ENCODE measurements around the gene DUSP2.

DNA sequence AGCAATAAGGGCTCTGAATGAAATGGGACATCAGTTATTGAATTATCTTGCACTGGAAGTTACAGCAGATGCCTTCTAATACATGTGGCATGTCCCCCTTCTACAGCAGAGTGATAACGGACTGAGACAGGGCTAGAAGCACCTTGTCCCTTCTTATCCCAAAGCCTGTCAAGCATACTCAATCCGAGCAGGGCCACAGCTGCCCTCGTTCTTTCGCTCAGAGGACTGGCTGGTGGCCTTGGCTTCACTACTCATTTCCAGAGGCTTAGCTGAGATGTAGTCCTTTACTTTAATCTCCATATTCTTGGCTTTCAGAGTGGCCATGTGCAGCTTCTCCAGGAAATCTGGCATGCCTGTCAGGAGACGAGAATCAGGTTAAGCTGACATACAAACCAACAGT, 41.3 kb upstream of the DUSP2 start:
- TF ChIP-seq POLR2A (IDR thresholded peaks at IDR 0.05; ENCODE audit: low read depth, low read length): no peak
- TF ChIP-seq, protein P1, sequence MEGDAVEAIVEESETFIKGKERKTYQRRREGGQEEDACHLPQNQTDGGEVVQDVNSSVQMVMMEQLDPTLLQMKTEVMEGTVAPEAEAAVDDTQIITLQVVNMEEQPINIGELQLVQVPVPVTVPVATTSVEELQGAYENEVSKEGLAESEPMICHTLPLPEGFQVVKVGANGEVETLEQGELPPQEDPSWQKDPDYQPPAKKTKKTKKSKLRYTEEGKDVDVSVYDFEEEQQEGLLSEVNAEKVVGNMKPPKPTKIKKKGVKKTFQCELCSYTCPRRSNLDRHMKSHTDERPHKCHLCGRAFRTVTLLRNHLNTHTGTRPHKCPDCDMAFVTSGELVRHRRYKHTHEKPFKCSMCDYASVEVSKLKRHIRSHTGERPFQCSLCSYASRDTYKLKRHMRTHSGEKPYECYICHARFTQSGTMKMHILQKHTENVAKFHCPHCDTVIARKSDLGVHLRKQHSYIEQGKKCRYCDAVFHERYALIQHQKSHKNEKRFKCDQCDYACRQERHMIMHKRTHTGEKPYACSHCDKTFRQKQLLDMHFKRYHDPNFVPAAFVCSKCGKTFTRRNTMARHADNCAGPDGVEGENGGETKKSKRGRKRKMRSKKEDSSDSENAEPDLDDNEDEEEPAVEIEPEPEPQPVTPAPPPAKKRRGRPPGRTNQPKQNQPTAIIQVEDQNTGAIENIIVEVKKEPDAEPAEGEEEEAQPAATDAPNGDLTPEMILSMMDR (IDR thresholded peaks at IDR 0.05 in 2 of 3, conservative IDR thresholded peaks at IDR 0.05 in 1 of 3; ENCODE audit: control insufficient read depth in 2 of 3, extremely low read depth in 1 of 3, insufficient read depth in 1 of 3, low read depth in 3 of 3, low read length in 3 of 3): no peak
- TF ChIP-seq SREBF2 (IDR thresholded peaks at IDR 0.05; ENCODE audit: low read length): no peak
- no peak for TF ChIP-seq SMAD1 (IDR thresholded peaks at IDR 0.05; ENCODE audit: low read depth, partially characterized antibody)
- TF ChIP-seq BHLHE40 (IDR thresholded peaks at IDR 0.05; ENCODE audit: borderline replicate concordance in 1 of 2, low read depth in 2 of 2, low read length in 1 of 2): no peak
- TF ChIP-seq, protein P2, sequence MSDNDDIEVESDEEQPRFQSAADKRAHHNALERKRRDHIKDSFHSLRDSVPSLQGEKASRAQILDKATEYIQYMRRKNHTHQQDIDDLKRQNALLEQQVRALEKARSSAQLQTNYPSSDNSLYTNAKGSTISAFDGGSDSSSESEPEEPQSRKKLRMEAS (IDR thresholded peaks at IDR 0.05; ENCODE audit: low read depth, low read length): no peak
- TF ChIP-seq KAT2A (conservative IDR thresholded peaks at IDR 0.05; ENCODE audit: control insufficient read depth, low read depth, low read length): no peak
- no peak for TF ChIP-seq EZH2 (IDR thresholded peaks at IDR 0.05; ENCODE audit: borderline replicate concordance, control insufficient read depth, low read depth, low read length)
- no peak for TF ChIP-seq SP1 (IDR thresholded peaks at IDR 0.05; ENCODE audit: low read depth, low read length)
- TF ChIP-seq NR2C2 (IDR thresholded peaks at IDR 0.05; ENCODE audit: borderline replicate concordance, control insufficient read depth, insufficient read length, low read depth): no peak

Data from GM12878 (cell line).